CD4-positive, alpha-beta T cell treated with Interferon gamma for 1 hour (primary cell): Measurements from ENCODE around the gene FRMD4B.

ENCODE experiments used
- DNase-seq: peaks from one replicate; pipeline ENCODE4 v3.0.0-alpha.2; 2020

Gene FRMD4B

GRCh38 chr3:69165744-69166143 is 220.1 kb downstream of the FRMD4B start:
- DNase-seq, result no peak

GRCh38 chr3:69164296-69164695 is 221.6 kb downstream of the FRMD4B start:
- no peak for DNase-seq

DNA sequence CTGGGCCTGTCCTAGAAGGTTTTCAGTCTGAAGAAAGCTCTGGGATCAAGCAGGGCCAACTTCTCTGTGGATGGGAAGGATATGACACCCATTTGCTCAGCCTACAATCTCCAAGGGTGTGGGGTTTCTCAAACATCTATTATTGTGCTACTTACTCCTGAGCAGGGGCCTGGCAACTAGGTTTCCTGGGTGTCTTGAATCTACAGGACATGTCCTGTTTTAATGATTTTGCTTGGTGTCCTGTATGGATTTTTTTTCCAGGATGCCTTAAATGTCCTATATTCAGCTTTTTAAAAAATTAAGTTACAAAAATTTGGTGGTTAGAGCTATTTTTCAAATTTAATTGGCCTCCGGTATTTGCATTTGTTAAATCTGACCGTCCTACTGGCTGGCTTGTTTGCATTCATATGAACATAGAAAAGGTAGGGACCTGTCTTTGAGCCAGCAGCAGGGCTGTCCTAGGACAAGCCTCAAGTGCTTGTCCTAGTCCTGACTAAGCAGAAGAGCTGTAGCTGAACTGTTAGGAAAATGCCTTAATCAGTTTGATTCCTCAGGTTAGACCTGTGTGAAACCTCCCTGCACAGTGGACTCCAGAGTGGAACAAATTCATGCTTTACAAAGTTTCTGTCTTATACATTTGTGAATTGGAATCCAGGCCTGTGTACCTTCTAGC is 223.4 kb downstream of the FRMD4B start:
- no peak for DNase-seq

GRCh38 chr3:69161587-69162307 is 224.1 kb downstream of the FRMD4B start:
- peak; percentile 28 for DNase-seq

- DNase-seq, result no peak
Measured at GRCh38 chr3:69160525-69160924, 225.4 kb downstream of the FRMD4B start.

DNA sequence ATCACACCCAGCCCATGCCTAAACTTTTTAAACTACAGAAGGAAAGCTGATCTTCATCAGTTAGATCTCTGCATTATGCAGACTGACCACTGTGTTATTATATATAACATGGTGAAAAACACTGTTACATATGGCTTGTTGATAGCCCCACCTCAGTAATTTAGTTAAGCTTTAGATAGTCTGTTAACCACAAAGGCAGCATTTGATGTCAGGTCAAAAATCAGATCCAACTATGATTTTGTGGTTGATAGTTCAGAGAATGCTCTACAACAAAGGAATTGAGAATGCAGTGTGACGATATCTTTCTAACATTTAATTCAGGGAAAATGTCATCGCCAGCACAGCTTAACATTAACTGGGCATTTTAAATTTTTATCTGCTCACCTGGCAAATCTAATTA is 225.8 kb downstream of the FRMD4B start:
- DNase-seq, result no peak

DNA sequence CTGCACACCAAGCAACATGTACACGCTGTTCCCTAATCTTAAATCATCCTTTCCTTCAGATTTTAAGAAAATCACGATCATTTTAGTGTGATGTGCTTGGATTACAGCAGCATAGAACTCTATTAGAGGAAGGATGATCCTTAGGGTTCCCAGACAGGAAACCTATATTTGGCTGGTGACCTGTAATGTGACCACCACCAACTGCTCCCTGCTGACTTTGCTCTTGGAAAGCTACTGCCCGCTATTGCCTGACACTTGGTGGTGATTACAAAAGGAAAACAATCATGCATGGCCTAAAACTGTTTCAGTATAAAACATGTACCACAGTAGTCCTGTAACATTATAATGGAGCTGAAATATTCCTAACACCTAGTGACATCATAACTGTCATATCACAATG is 236.3 kb downstream of the FRMD4B start:
- DNase-seq, result no peak

GRCh38 chr3:69145688-69146087 is 240.2 kb downstream of the FRMD4B start:
- no peak for DNase-seq

GRCh38 chr3:69144631-69145245 is 241.2 kb downstream of the FRMD4B start:
- no peak for DNase-seq

- DNase-seq, result no peak
Measured at GRCh38 chr3:69143612-69144011, 242.3 kb downstream of the FRMD4B start.

GRCh38 chr3:69142797-69143454 is 243.0 kb downstream of the FRMD4B start:
- DNase-seq, result no peak

- DNase-seq, result no peak
Measured at GRCh38 chr3:69142090-69142489, 243.8 kb downstream of the FRMD4B start.

DNA sequence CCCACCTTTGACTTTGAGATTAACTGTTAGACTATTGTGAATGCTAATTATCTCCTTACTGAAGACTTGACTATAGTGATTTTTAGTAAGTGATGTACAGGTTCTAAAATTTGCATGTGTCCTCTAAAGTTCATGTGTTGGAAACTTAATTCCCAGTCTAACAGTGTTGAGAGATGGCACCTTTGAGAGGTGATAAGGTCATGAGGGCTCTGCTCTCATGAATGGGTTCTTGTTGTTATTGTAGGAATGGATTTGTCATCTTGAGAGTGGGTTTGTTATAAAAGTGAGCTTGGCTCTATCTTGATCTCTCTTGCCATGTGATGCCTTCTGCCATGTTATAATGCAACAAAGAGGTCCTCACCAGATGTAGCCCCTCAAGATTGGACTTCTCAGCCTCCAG is 244.6 kb downstream of the FRMD4B start:
- no peak for DNase-seq

GRCh38 chr3:69137412-69137811 is 248.5 kb downstream of the FRMD4B start:
- no peak for DNase-seq

DNA sequence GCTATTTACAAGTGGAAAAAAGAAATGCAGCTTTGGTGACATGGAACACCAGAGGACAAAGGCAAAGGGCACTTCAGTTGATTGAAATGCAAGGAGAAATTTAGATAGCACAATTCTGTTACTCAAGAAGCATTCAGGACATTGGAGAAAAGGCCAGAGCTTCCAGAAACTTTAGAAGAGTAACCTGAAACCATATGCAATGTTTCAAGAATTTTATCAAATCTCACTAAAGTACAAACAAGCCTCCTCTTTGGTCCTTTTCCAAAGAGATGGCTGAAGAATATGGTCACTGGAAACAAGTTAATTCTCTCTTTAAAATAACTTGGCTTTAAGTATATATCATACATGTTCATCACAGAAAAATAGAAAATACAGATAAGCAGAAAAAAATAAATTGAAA is 248.9 kb downstream of the FRMD4B start:
- no peak for DNase-seq

- DNase-seq, result no peak
Measured at GRCh38 chr3:69130689-69131088, 255.2 kb downstream of the FRMD4B start.

GRCh38 chr3:69129531-69129930 is 256.4 kb downstream of the FRMD4B start:
- no peak for DNase-seq

GRCh38 chr3:69128509-69128908 is 257.4 kb downstream of the FRMD4B start:
- DNase-seq, result no peak

GRCh38 chr3:69126999-69127398 is 258.9 kb downstream of the FRMD4B start:
- no peak for DNase-seq

- no peak for DNase-seq
Measured at GRCh38 chr3:69126216-69126615, 259.7 kb downstream of the FRMD4B start.

GRCh38 chr3:69122403-69122802 is 263.5 kb downstream of the FRMD4B start, which contains the start of gene LMOD3:
TSS of gene LMOD3 (minus strand) at chr3:69122595. CDS start at chr3:69122386, 209 bp downstream.
- DNase-seq, result no peak

GRCh38 chr3:69121950-69122349 is 263.9 kb downstream of the FRMD4B start:
- no peak for DNase-seq

DNA sequence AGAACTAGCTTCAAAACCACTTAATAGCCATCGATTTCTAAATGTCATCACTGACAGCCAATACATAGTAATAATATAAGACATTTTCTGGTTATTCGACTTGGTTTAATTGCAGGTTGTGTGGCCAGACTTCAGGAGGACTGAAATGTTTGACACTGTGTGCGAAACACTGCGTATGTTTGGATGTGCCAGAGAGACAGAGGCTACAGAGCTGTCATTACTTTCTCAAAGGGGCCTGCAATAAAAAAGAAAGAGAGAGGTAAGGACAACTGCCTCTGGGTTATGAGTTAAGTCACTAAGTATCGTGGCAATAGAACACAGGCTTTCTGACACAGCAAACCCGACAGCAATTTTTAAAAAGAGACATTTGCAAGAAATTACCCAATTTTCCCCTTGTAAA is 264.4 kb downstream of the FRMD4B start:
- DNase-seq, result no peak
